PC-9 (cell line): ENCODE results near the gene VCX. TPM values are rescaled to one million over a fixed set of nuclear protein-coding genes. Genes with fewer than 3 reads are reported as not detected.
"Not testable (repeated sequence)": the region's sequence is repeated elsewhere in the genome, so short reads cannot be mapped to it uniquely, and the experiment has no call there.

Source experiments
- Bru-seq: library from RNA; stranded (reverse); fragments of 400-500 nt; gene quantifications from one replicate; lab custom pipeline; 2021; lab: Mats Ljungman, UMichigan
- BruChase-seq, 2 experiments: library from RNA; stranded (reverse); fragments of 400-500 nt; gene quantifications; one replicate each; lab custom pipeline; 2021; lab: Mats Ljungman, UMichigan
- BruUV-seq: library from RNA; stranded (reverse); fragments of 400-500 nt; replicated peaks from 2 replicates; lab custom pipeline; 2021; lab: Mats Ljungman, UMichigan
- CTCF ChIA-PET: fragments of 300-600 bp; sonication (Branson Sonifier 250); formaldehyde crosslinking; loops from one replicate; lab custom pipeline; 2022; ENCODE audit warnings: antibody characterized with exemption; lab: Charles Lee
- POLR2A ChIA-PET: fragments of 300-600 bp; sonication (Branson Sonifier 250); formaldehyde crosslinking; loops from one replicate; lab custom pipeline; 2022; ENCODE audit warnings: antibody characterized with exemption; ENCODE audit not compliant: unreplicated experiment; lab: Charles Lee
- DNase-seq, 2 experiments: peaks; one replicate each; pipeline versions ENCODE4 v3.0.0 to v3.0.0-alpha.2; 2015 to 2022; ENCODE audit warnings: mixed read lengths in 1 of 2
- H2AFZ ChIP-seq: fragments of 200-600 bp; sonication (generic); 2 replicates; pipeline ENCODE4 v1.8.1; 2017; ENCODE audit warnings: antibody characterized with exemption
- H3F3A ChIP-seq: fragments of 200-600 bp; sonication (generic); 2 replicates; pipeline ENCODE4 v1.8.1; 2017; ENCODE audit warnings: antibody characterized with exemption, mild to moderate bottlenecking, low read depth; ENCODE audit not compliant: insufficient read depth
- H3K27ac ChIP-seq: fragments of 200-600 bp; sonication (generic); 2 replicates; pipeline ENCODE4 v1.6.1; 2016; ENCODE audit warnings: mixed run types
- H3K27me3 ChIP-seq: fragments of 200-600 bp; sonication (generic); 2 replicates; pipeline ENCODE4 v1.6.1; 2016; ENCODE audit warnings: low read depth, mixed run types; ENCODE audit not compliant: insufficient read depth
- H3K36me3 ChIP-seq: fragments of 200-600 bp; sonication (generic); 2 replicates; pipeline ENCODE4 v1.6.1; 2016; ENCODE audit warnings: low read depth, mixed run types
- H3K4me1 ChIP-seq: fragments of 200-600 bp; sonication (generic); replicated peaks from 2 replicates; pipeline ENCODE4 v1.6.1; 2016; ENCODE audit warnings: mixed run types; ENCODE audit not compliant: insufficient read depth
- H3K4me2 ChIP-seq: fragments of 200-600 bp; sonication (generic); 2 replicates; pipeline ENCODE4 v1.6.1; 2017; ENCODE audit warnings: mixed run types
- H3K4me3 ChIP-seq: fragments of 200-600 bp; sonication (generic); 2 replicates; pipeline ENCODE4 v1.6.1; 2016; ENCODE audit warnings: mixed run types
- H3K79me2 ChIP-seq: fragments of 200-600 bp; sonication (generic); 2 replicates; pipeline ENCODE4 v1.6.1; 2017; ENCODE audit warnings: low read depth, mixed run types
- H3K9me2 ChIP-seq: fragments of 200-600 bp; sonication (generic); 2 replicates; pipeline ENCODE4 v1.8.1; 2017; ENCODE audit warnings: mild to moderate bottlenecking; ENCODE audit not compliant: insufficient read depth
- H3K9me3 ChIP-seq: fragments of 200-600 bp; sonication (generic); 2 replicates; pipeline ENCODE4 v1.8.1; 2016; ENCODE audit warnings: low read depth; ENCODE audit not compliant: insufficient read depth
- H4K20me1 ChIP-seq: fragments of 200-600 bp; sonication (generic); 2 replicates; pipeline ENCODE4 v1.8.1; 2017; ENCODE audit not compliant: insufficient read depth
- CTCF ChIP-seq: fragments of 200-600 bp; sonication (generic); conservative IDR thresholded peaks from 2 replicates; pipeline ENCODE4 v1.6.1; 2017; ENCODE audit warnings: mixed run types, antibody characterized with exemption, mild to moderate bottlenecking, moderate library complexity
- EZH2 ChIP-seq: fragments of 200-600 bp; sonication (generic); IDR thresholded peaks from 2 replicates; pipeline ENCODE4 v1.8.0; 2017; ENCODE audit warnings: antibody characterized with exemption, low read depth
- intact Hi-C: fragments of 100-400 bp; cut with micrococcal nuclease; formaldehyde crosslinking; loops from one replicate; pipeline ENCODE4 v1.10.0; 2022; ENCODE audit not compliant: unreplicated experiment
- long read RNA-seq: library from polyadenylated mRNA; stranded (forward); transcript quantifications from one replicate; pipeline ENCODE4 v2.0.0, GENCODE V29; 2022
- total RNA-seq: library from RNA; stranded (reverse); gene quantifications from 2 replicates; pipeline ENCODE4 v1.2.3, GENCODE V29; 2021

The VCX gene
- 0.57 and 1.5 TPM in 2 replicates for total RNA-seq
- percentile 33 among the genes with signal in this experiment for Bru-seq, nascent RNA
- BruChase-seq, experiment 1, labeled RNA remaining after a 2-hour chase, result percentile 48 among the genes with signal in this experiment
- BruChase-seq, experiment 2, labeled RNA remaining after a 6-hour chase, result percentile 44 among the genes with signal in this experiment
- long read RNA-seq, result 0 reads

GRCh38 chrX:7842871-7843270 lies at the start of gene VCX:
TSS of gene VCX (plus strand) at chrX:7843171. CDS start at chrX:7843204, 33 bp downstream.
- intact Hi-C loops, H3K9me2 ChIP-seq, BruUV-seq, H3K4me3 ChIP-seq, H3K9me3 ChIP-seq, H3K27me3 ChIP-seq, H3F3A ChIP-seq, H3K4me2 ChIP-seq, H3K79me2 ChIP-seq, H3K36me3 ChIP-seq, H4K20me1 ChIP-seq, POLR2A ChIA-PET, H2AFZ ChIP-seq, H3K27ac ChIP-seq, CTCF ChIA-PET, H3K4me1 ChIP-seq: not testable (repeated sequence)
- peak in 1 of 2 experiments; percentile 52 for DNase-seq

- intact Hi-C loops, result no loop called here
- no peak for TF ChIP-seq EZH2
- TF ChIP-seq CTCF, result no peak
- POLR2A ChIA-PET, result no interaction called here
- Histone ChIP-seq H3K4me3 (no peak overlapping the region), H3K9me3 (no peaks in the 10 kb centered on the region), H4K20me1 (no peaks in the 10 kb centered on the region), H3F3A (no peaks in the 10 kb centered on the region), H3K27me3 (no peaks in the 10 kb centered on the region), H3K36me3 (no peaks in the 10 kb centered on the region), H2AFZ (no peak overlapping the region), H3K27ac (no peak overlapping the region), H3K9me2 (no peaks in the 10 kb centered on the region), H3K4me1 (no peaks in the 10 kb centered on the region), H3K79me2 (no peaks in the 10 kb centered on the region), H3K4me2 (no peak overlapping the region)
- CTCF ChIA-PET, result no interaction called here
- DNase-seq, result no peak
- BruUV-seq, result no TSS peak
These were observed 44.6 kb upstream of the VCX start for GRCh38 chrX:7798327-7798726.

GRCh38 chrX:7801711-7802110 lies 41.3 kb upstream of the VCX start:
- no peaks in the 10 kb centered on the region for H3K9me2 ChIP-seq
- ChIA-PET CTCF (no interaction called here), POLR2A (no interaction called here)
- no peaks in the 10 kb centered on the region for H3F3A ChIP-seq
- H3K36me3 ChIP-seq, result no peaks in the 10 kb centered on the region
- no peak for DNase-seq
- H4K20me1 ChIP-seq, result no peaks in the 10 kb centered on the region
- H3K4me1 ChIP-seq, result no peaks in the 10 kb centered on the region
- intact Hi-C loops, result no loop called here
- no peaks in the 10 kb centered on the region for H3K9me3 ChIP-seq
- no peak overlapping the region for H3K27ac ChIP-seq
- H3K79me2 ChIP-seq, result no peaks in the 10 kb centered on the region
- BruUV-seq, result no TSS peak
- no peaks in the 10 kb centered on the region for H3K27me3 ChIP-seq
- no peak for TF ChIP-seq CTCF
- no peak for TF ChIP-seq EZH2
- H2AFZ ChIP-seq, result no peak overlapping the region
- H3K4me3 ChIP-seq, result no peak overlapping the region
- no peak overlapping the region for H3K4me2 ChIP-seq
